ENCODE results near the gene CHMP4A. TPM values are rescaled to one million over a fixed set of nuclear protein-coding genes. Genes with fewer than 3 reads are reported as not detected.
"Not testable (repeated sequence)": the region's sequence is repeated elsewhere in the genome, so short reads cannot be mapped to it uniquely, and the experiment has no call there.

CHMP4A gene
- total RNA-seq, 4 donors from 2014 or later = 43.9 to 118 (median 82.1) TPM

- Histone ChIP-seq H3K27ac (no peak overlapping the region), H3K4me3 (no peak overlapping the region), H3K4me1 (peaks cover 0 to 8% (median 5%) of the 10 kb centered on the region in 4 donors), H3K27me3 (no peaks in the 10 kb centered on the region), H3K36me3 (peaks cover 0 to 88% (median 27%) of the 10 kb centered on the region in 3 donors), H3K9me3 (no peaks in the 10 kb centered on the region)
- DNase-seq (ENCODE audit: low spot score in 2 of 2) = no peak
- TF ChIP-seq, protein P1, sequence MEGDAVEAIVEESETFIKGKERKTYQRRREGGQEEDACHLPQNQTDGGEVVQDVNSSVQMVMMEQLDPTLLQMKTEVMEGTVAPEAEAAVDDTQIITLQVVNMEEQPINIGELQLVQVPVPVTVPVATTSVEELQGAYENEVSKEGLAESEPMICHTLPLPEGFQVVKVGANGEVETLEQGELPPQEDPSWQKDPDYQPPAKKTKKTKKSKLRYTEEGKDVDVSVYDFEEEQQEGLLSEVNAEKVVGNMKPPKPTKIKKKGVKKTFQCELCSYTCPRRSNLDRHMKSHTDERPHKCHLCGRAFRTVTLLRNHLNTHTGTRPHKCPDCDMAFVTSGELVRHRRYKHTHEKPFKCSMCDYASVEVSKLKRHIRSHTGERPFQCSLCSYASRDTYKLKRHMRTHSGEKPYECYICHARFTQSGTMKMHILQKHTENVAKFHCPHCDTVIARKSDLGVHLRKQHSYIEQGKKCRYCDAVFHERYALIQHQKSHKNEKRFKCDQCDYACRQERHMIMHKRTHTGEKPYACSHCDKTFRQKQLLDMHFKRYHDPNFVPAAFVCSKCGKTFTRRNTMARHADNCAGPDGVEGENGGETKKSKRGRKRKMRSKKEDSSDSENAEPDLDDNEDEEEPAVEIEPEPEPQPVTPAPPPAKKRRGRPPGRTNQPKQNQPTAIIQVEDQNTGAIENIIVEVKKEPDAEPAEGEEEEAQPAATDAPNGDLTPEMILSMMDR (IDR thresholded peaks at IDR 0.05) = no peak
- TF ChIP-seq POLR2A (IDR thresholded peaks at IDR 0.05) (no peak), EP300 (IDR thresholded peaks at IDR 0.05) (no peak)
- WGBS, 2 donors = 93 to 96% methylated on average over 5 of the region's 5 CpGs
Measured at GRCh38 chr14:24207104-24207551, 6.2 kb downstream of the CHMP4A start.

DNA sequence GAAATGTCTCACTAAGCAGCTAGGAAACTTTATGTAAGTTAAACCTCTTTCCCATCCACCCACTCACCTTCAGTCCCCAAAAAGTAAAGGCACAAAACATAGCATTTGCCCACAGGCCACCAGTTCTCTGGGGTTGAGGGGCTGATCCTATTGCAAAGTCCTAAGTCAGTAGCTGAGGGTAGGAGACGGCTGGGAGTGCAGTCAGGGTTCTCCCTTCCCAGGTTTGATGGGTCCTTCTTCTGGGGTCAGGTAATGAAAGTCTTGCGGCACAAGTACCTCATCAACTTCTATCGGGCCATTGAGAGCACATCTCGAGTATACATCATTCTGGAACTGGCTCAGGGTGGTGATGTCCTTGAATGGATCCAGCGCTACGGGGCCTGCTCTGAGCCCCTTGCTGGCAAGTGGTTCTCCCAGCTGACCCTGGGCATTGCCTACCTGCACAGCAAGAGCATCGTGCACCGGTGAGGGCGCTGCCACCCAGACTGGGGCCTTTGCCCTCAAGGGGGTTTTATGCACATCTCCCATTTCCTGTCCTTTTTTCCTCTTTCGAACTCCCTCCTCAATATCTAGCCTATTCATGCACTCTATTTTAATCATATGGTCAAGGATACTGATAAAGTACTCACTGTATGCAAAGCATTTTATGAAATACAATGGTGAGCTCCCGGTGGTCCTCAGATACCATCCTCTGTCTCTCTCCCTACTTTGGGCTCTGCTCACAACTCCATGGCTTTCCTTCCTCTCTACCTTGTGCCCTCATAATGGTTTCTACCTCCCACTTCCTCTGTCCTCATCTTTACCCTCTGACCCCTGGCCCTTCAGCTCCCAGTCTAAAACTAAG, 6.8 kb downstream of the CHMP4A start:
- TF ChIP-seq POLR2A (IDR thresholded peaks at IDR 0.05) = no peak
- TF ChIP-seq EP300 (IDR thresholded peaks at IDR 0.05) = no peak
- TF ChIP-seq, protein P1 (IDR thresholded peaks at IDR 0.05) = no peak
- DNase-seq (ENCODE audit: low spot score in 2 of 2) = no peak
- 95 to 99% methylated on average over 11 of the region's 11 CpGs for WGBS, 2 donors
- Histone ChIP-seq H3K27ac (no peak overlapping the region), H3K4me1 (peaks cover 0 to 3% (median under 1%) of the 10 kb centered on the region in 4 donors), H3K27me3 (no peaks in the 10 kb centered on the region), H3K4me3 (no peak overlapping the region), H3K36me3 (peaks cover 0 to 93% (median 28%) of the 10 kb centered on the region in 3 donors), H3K9me3 (no peaks in the 10 kb centered on the region)

- TF ChIP-seq EP300 (IDR thresholded peaks at IDR 0.05) (no peak), POLR2A (IDR thresholded peaks at IDR 0.05) (no peak)
- TF ChIP-seq, protein P1 (IDR thresholded peaks at IDR 0.05) = no peak
- H3K27me3 ChIP-seq = no peaks in the 10 kb centered on the region
- DNase-seq (ENCODE audit: low spot score in 2 of 2) = no peak
- no peaks in the 10 kb centered on the region for H3K9me3 ChIP-seq
- 90 to 94% methylated on average over 7 of the region's 7 CpGs for WGBS, 2 donors
- peaks cover 0 to 6% (median 0%) of the 10 kb centered on the region in 4 donors for H3K4me1 ChIP-seq
- H3K27ac ChIP-seq = no peak overlapping the region
- peaks cover 0 to 90% (median 19%) of the 10 kb centered on the region in 3 donors for H3K36me3 ChIP-seq
- H3K4me3 ChIP-seq = no peak overlapping the region
Measured at GRCh38 chr14:24204163-24205146, 8.8 kb downstream of the CHMP4A start.

DNA sequence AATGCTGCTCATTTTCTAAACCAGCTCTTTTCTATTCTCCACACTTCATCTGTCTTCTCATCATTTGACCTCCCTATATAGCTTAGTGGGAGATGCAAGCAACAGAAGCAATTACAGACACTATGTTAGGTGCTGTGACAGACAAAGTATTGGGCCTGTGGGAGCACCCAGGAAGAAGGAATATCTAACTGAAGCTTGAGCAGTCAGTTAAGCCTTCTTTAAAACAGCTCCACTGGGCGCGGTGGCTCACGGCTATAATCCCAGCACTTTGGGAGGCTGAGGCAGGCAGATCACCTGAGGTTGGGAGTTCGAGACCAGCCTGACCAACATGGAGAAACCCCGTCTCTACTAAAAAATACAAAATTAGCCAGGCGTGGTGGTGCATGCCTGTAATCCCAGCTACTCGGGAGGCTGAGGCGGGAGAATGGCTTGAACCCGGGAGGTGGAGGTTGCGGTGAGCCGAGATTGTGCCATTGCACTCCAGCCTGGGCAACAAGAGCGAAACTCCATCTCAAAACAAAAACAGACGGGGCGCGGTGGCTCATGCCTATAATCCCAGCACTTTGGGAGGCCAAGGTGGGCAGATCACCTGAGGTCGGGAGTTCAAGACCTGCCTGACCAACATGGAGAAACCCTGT, 9.9 kb downstream of the CHMP4A start:
- 96 to 97% methylated on average over 16 of the region's 16 CpGs for WGBS, 2 donors
- not testable (repeated sequence) for DNase-seq (ENCODE audit: low spot score in 2 of 2); H3K27me3 ChIP-seq; H3K27ac ChIP-seq; H3K4me3 ChIP-seq; H3K9me3 ChIP-seq
- Histone ChIP-seq H3K4me1 (peaks cover 0 to 15% (median 0%) of the 10 kb centered on the region in 4 donors), H3K36me3 (peaks cover 0 to 79% (median 15%) of the 10 kb centered on the region in 3 donors)

GRCh38 chr14:24202538-24202937, 10.8 kb downstream of the CHMP4A start:
- 80 to 88% methylated on average over 8 of the region's 8 CpGs for WGBS, 2 donors
- not testable (repeated sequence) for H3K27me3 ChIP-seq; H3K4me3 ChIP-seq; H3K9me3 ChIP-seq; H3K27ac ChIP-seq; DNase-seq (ENCODE audit: low spot score in 2 of 2)
- peaks cover 0 to 21% (median under 1%) of the 10 kb centered on the region in 4 donors for H3K4me1 ChIP-seq
- H3K36me3 ChIP-seq = peaks cover 0 to 70% (median 15%) of the 10 kb centered on the region in 3 donors
